GM18867 (cell line): ENCODE measurements around the gene KMT5C.

ENCODE experiments used
- ATAC-seq: cut with Tn5 transposase; IDR thresholded peaks from one replicate; pipeline ENCODE4 v1.9.1; 2021; ENCODE audit warnings: mild to moderate bottlenecking, moderate library complexity; ENCODE audit not compliant: unreplicated experiment

KMT5C gene

DNA sequence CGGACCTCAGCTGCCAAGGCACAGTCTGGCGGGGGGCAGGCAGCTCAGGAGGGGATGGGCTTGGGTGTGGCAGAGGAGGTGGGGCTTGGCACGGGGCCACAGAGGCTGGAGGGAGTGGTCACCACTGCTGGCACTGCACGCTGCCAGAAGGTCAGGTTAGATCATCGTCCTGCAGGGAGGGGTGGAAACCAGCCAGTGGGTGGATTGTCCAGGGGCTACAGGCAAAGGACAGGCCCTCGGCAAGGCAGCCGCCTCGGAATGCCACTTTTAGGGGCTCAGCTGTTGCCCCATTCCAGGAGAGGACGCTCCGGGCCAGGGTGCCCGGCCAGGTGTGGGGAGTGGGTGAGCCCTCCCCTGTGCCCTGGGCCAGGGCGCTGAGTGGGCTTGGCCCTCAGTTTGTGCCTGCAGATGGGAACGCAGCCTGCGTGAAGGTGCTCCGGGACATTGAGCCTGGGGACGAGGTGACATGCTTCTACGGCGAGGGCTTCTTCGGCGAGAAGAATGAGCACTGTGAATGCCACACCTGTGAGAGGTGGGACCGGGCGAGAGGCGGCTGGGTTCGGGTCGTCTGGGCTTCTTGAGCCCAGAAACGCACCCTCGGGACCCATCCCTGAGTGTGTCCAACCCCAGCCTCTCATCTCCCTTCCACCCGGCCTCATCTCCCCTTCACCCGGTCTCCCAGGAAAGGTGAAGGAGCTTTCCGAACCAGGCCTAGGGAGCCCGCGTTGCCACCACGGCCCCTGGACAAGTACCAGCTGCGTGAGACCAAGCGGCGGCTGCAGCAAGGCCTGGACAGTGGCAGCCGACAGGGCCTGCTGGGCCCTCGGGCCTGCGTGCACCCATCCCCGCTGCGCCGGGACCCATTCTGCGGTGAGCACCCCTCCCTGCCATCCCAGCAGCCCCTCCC is 6.4 kb downstream of the KMT5C start:
- no peak for ATAC-seq

DNA sequence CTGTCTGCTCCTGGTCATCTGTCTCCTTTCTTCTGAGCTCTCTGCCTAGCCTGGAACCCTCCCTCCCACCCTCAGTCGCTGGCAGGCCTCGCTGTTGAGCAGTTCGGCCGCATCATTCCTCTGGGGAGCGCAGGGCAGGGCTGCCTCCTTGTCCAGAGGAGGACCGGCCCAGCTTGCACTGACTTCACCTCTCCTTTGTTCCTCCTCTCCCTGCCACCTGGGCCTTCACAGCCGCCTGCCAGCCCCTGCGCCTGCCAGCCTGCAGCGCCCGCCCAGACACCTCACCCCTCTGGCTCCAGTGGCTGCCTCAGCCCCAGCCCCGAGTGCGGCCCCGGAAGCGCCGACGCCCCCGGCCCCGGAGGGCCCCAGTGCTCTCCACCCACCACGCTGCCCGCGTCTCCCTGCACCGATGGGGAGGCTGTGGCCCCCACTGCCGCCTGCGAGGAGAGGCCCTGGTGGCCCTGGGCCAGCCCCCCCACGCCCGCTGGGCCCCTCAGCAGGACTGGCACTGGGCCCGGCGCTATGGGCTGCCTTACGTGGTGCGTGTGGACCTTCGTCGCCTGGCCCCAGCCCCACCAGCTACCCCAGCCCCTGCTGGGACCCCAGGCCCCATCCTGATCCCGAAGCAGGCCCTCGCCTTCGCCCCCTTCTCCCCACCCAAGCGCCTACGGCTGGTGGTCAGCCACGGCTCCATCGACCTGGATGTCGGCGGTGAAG is 7.2 kb downstream of the KMT5C start:
- no peak for ATAC-seq

GRCh38 chr19:55347442-55348009 is 7.8 kb downstream of the KMT5C start:
- no peak for ATAC-seq

GRCh38 chr19:55348317-55349034 is 8.8 kb downstream of the KMT5C start:
- no peak for ATAC-seq

DNA sequence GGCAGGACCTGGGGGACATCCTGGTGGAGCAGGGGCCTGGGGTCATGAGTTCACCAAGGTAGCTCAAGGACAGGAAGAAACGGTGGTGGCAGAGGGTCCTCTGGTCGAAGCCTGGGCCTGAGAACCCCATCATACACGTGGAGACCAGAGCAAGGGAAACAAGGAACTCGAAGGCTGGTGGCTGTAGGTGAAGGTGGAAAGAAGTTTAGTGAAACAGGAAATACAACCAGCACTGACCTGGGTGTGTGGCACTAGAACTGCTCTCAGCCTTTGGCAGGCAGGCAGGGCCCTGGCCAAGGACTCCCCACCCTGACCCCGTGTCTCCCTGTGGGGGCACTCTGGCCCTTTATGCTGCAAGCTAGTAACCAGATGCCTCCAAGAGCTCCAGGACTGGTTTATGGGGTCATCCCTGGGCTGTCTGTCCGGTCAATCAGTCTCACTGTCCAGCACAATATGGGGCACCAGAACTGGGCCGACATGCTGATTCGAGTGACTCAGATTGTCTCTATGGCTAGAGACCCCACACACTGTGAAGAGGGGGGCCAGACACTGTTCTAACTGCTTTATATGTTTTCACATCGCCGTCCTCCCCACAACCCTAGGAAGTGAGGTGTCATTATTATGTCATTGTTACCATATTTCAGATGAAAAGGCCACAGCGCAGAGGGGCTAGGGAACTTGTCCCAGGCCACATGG is 11.1 kb downstream of the KMT5C start:
- ATAC-seq, result no peak

DNA sequence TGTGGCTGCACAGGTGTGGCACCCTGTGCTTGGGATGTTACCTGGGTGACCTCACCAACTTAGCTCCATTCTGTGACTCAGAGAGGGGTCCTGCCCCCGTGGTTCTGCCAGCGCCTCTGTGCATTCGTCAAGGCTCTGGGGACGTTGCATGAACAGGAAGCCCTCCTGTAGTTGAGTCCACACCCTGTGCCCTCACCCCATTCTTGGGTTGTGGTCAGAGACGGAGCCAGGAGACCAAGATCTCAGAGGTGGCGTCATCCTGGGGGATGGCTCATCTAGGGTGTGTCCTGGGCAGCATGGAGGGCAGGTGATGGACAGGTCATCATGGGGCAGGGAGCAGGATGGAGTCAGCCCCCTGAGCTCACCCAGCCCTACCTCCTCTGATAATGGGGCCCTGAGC is 12.4 kb downstream of the KMT5C start:
- no peak for ATAC-seq

DNA sequence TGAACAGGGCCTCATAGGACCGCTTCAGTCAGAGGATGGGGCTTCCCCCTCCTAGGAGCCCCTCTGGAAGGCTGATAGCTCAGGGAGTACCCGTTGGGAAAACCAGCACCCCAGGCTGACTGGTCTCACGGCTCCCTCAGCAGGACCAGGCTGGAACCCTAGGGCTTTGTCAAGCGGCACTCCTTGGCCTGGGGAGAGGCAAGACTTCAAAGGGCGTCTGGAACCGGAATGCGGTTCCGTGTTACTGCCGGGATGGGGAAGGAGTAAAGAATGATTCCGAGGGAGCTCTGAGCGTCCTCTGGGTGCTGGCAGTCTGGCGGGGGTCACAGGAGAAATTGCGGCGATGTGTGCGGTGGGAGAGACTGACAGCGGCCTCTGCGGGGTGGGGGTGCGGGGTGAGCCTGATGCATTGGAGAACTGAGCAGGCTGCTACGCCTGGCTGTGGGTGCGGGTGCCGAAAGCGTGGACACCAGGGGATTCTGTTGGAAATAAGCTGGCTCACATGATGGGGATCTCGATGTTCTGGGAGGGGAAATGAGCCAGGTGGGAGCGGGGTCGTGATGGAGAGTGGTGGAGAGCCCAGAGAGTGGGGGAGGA is 13.0 kb downstream of the KMT5C start:
- no peak for ATAC-seq

- ATAC-seq, result no peak
Measured at GRCh38 chr19:55353356-55353802, 13.7 kb downstream of the KMT5C start.

DNA sequence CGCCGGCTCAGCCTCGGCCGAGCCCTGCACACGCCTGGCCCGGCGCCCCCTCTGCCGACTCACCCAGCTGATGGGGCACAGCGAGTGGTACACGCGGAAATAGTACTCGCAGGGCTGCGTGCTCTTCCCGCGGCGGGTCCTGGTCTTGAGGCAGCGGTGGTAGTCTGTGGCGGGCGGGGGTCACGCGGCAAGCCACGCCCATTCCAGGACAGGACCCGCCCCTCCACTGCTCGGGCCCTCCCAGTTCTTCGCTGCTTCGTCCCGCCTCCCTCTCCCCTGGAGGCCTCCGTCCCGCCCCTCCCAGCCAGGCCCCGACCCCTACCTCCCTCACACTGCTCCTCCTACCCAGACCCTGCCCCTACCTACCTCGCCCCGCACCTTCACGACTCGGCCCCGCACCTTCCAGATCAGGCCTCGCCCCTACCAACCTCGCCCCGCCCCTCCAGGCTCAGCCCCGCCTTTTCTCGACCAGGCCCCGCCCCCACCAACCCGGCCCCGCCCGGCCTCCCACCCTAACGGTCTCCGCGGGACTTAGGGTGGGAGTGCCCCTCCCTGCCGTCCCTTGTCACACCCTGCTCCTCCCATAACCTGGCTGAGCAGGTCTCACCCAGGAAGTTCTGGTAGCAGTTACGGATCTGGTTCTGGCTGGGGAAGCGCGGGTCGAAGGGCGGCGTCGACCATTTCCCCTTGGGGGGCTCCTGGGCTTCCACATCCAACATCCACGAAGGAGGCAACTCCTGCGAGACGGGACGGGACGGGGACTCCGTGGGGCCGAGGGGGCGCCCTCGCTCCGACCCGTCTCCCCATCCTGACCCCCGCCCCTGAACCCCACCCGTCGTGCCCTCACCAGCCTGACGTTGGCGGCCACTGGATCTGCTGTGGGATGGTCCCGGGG is 14.4 kb downstream of the KMT5C start:
- no peak for ATAC-seq

DNA sequence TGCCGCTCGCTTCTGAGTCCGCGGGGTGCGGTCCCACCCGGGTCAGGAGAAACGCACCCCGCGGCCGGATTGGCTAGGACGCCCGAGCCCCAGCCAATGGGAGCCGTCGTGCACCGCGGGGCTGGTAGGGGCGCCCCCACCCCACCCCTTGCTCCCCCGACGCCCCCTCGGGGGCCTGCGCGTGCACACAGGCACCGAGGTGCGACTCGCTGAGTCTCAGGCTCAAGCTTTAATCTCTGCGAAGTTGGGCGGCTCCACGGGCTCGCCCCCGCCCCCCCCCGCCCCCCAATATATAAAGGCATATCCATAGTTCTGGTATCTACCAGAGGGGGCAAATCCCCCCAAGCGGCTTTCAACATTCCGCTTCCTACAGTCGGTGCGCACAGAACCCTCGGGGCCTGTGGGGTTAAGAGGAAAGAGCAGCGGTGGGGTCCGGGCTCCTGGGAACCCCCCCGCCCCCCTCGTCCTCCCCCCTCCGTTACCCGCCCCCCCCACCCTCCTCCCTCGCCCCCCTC is 15.1 kb downstream of the KMT5C start, which contains the start of gene COX6B2:
Gene COX6B2 (minus strand): TSS at position 22 of the 515 bp plus-strand sequence. CDS start 198 bp downstream, outside the sequence.
- no peak for ATAC-seq

GRCh38 chr19:55355213-55355821 is 15.6 kb downstream of the KMT5C start:
- no peak for ATAC-seq

DNA sequence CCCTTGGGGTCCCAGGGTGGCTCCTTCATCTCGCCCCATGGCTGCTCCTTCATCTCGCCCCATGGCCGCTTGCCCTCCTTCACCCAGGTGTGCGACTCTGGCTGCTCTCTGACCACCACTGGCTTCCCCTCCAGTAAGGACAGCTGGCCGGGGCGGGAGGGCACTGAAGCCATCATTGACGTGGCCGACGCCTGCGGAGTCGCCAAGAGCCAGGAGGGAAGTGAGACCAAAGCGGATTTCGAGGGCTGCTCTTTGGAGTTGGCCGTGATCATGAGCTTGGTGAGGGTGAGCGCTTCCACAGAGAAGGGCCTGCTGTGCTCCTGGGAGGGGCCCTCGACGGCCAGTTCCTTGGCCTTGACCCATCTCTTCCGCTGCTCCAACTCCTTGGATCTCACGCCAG is 18.8 kb downstream of the KMT5C start:
- no peak for ATAC-seq

DNA sequence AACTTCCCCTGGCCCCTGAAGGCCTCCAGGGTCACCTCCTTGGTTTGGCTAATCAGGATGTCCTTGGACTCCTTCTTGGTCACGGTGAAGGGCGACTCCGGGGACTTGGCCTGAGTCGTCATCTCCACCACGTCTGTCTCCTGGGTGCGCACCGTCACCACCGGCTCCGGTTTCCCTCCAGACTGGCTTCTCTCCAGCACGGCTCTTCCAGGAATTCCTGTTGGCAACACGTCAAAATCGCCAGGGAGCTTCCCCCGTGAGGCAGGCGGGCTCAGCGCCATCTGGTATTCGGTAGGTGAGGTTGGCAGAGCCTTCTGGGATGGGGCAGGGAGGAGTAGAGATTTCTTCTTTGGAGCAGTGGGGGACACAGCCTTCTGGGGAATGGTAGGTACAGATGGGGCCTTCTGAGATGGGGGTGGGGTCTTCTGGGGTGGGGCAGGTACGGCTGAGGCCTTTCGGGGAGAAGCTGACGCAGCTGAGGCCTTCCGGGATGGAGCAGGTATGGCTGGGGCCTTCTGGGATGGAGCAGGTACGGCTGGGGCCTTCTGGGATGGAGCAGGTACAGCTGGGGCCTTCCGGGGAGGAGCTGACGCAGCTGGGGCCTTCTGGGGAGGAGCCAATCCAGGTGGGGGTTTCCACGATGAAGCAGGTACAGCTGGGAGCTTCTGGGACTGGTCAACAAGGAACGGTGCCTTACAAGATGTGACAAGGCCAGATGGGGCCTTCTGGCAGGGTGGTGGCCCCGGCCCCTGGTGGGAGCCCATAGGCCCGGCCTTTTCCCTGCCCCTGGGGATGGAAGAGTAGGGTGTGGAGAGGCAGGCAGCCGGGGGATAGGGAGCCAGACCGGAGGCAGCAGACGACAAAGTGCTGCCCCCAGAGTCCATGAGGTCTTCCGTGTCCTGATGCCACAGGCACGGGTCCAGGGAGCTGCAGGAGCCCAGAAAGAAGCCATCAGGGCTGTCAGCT is 19.6 kb downstream of the KMT5C start:
- ATAC-seq, result no peak

GRCh38 chr19:55360902-55361301 is 21.2 kb downstream of the KMT5C start:
- ATAC-seq, result no peak

DNA sequence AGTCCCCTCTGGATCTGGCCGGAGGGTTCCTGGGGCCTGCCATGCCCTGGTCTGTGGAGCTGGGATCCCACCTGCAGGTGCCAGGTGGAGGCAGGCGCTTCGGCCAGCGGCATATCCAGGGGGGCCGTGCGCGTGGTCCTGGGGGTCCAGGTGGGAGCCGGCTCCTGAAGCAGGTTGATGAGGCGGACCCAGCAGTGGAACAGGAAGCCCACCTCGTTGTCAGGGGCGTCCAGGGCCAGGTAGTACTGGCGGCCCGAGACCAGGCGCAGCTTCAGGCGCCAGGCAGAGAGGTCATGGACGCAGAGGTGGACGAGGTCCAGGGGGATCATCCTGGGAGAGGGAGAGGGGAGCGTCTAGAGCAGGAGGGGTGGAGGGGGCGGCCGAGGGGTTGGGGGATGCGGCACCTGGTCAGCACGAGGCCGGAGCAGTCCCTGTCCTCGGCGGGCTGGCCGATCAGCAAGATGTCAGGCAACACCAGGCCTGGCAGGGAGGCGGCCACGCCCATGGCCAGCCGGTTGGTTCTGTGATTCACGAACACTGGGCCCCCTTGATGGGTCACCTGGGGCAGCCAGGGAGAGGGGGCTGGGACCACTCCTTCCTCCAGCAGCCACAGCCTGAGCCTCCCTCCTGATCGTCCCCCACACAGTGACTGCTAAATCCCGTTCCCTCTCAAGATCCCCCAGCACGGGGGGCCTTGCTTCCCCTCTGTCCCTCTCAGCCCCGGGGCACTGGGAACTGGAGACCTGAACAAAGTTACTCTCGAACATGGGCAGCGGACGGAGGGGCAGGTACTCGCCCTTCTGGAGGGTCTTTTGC is 22.7 kb downstream of the KMT5C start:
- ATAC-seq, result no peak

DNA sequence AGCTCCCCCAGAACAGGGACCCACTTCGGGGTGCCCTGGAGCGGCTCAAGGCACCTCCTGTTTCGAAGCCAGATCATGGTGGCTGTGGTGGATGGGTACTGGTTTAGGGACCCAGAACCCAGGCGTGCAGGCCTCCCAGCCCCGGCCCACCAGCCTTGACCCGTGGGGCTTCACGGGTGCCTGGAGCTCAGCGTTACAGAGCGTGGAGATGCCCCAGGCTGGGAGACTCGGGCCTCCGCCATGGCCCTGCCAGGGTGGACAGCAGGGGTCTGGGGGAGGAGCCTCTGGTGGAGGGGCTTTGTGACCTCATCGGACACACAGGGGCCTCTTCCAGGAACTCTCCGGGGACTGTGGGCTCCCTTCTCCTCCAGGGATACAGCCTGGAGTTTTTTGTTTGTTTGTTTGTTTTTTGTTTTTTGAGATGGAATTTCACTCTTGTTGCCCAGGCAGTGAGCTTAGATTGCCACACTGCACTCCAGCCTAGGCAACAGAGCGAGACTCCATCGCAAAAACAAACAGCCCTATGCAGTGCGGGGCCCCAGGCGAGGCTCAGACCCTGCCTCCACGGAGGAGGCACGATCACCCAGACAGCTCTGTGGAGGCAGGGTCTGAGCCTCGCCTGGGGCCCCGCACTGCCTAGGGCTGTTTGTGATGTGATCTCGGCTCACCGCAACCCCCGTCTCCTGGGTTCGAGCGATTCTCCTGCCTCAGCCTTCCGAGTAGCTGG is 23.5 kb downstream of the KMT5C start, which contains the start of gene GARIN5B:
Gene GARIN5B (minus strand): TSS at position 271 of the 727 bp plus-strand sequence. CDS start 194 bp downstream, at position 77.
- no peak for ATAC-seq
